ENCODE measurements around the gene DNTTIP2. TPM values are rescaled to one million over a fixed set of nuclear protein-coding genes. Genes with fewer than 3 reads are reported as not detected.

DNTTIP2 gene
- total RNA-seq, 1 donor from 2014 or later = 55.3 TPM

DNA sequence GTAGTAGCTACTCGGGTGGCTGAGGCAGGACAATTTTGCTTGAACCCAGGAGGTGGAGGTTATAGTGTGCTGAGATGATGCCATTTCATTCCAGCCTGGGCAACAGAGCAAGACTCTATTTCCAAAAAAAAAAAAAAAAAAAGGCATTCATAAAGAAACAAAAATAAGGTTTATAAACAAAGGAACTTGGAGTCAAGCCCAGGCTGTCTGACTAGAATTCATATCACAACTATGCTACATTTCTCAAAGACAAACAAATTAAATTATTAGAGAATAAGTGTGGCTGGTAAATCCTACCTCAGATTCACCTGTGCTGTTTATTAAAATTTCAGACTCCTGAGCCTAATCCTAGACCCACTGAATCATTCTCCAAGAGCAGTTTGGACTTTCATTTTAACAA is 26.0 kb upstream of the DNTTIP2 start:
- Histone ChIP-seq H3K27me3 (ENCODE audit: insufficient read depth, low read length) (no peaks in the 10 kb centered on the region), H3K27ac (ENCODE audit: low read depth, low read length) (no peak overlapping the region), H2AFZ (ENCODE audit: low read depth, low read length) (no peak overlapping the region), H3K79me2 (ENCODE audit: insufficient read depth, low read length) (peaks cover 73% of the 10 kb centered on the region), H4K20me1 (ENCODE audit: insufficient read depth, low read length) (peaks cover 48% of the 10 kb centered on the region), H3K4me1 (ENCODE audit: insufficient read depth, low read length) (peaks cover 13% of the 10 kb centered on the region), H3K9me3 (ENCODE audit: insufficient read depth, low read depth, low read length) (no peaks in the 10 kb centered on the region), H3K4me2 (ENCODE audit: low read length) (no peak overlapping the region), H3K4me3 (ENCODE audit: insufficient read depth, low read depth, low read length) (no peak overlapping the region), H3K36me3 (ENCODE audit: insufficient read depth, low read length) (peaks cover 4% of the 10 kb centered on the region), H3K9ac (ENCODE audit: low read length) (no peak overlapping the region)
- Mint-ChIP-seq H3K27ac (ENCODE audit: unreplicated experiment) (no peak overlapping the region), H3K36me3 (ENCODE audit: low read depth, unreplicated experiment) (peaks cover 1% of the 10 kb centered on the region), H3K27me3 (ENCODE audit: low read depth, unreplicated experiment) (no peaks in the 10 kb centered on the region), H3K9me3 (ENCODE audit: unreplicated experiment) (no peaks in the 10 kb centered on the region), H3K4me3 (ENCODE audit: unreplicated experiment) (no peak overlapping the region), H3K4me1 (ENCODE audit: low read depth, unreplicated experiment) (peaks cover 13% of the 10 kb centered on the region)
- TF ChIP-seq EZH2 (IDR thresholded peaks at IDR 0.05; ENCODE audit: insufficient read depth, low read length) (no peak), CTCF (IDR thresholded peaks at IDR 0.05; ENCODE audit: insufficient read depth, low read depth, low read length) (no peak)
- FAIRE-seq (no peak), DNase-seq (ENCODE audit: low read depth) (no peak)

DNA sequence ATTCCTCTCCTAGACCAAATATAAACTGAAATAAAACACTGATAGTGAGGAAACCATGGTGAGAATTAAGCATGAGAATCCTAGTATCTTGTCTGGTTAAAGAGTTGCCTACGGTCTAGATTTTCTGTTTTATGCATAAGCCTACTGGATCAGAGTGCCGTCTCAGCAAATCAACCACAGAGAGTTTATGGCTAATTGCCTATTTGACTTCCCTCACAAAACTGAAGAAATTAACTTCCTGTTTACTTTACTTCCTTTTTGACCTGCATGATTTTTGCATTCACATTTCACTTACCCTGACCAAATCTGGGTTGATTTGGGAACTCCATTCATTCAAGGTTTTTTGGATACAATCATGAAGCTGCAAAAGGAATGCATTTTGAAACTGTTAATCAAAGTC is 25.2 kb upstream of the DNTTIP2 start:
- Histone ChIP-seq H3K36me3 (ENCODE audit: insufficient read depth, low read length) (peaks cover 4% of the 10 kb centered on the region), H4K20me1 (ENCODE audit: insufficient read depth, low read length) (peaks cover 51% of the 10 kb centered on the region), H3K4me3 (ENCODE audit: insufficient read depth, low read depth, low read length) (no peak overlapping the region), H3K4me1 (ENCODE audit: insufficient read depth, low read length) (peaks cover 13% of the 10 kb centered on the region), H3K27me3 (ENCODE audit: insufficient read depth, low read length) (no peaks in the 10 kb centered on the region), H3K4me2 (ENCODE audit: low read length) (no peak overlapping the region), H2AFZ (ENCODE audit: low read depth, low read length) (no peak overlapping the region), H3K79me2 (ENCODE audit: insufficient read depth, low read length) (peaks cover 77% of the 10 kb centered on the region), H3K9ac (ENCODE audit: low read length) (no peak overlapping the region), H3K9me3 (ENCODE audit: insufficient read depth, low read depth, low read length) (no peaks in the 10 kb centered on the region), H3K27ac (ENCODE audit: low read depth, low read length) (no peak overlapping the region)
- H3K27me3 Mint-ChIP-seq (ENCODE audit: low read depth, unreplicated experiment) = no peaks in the 10 kb centered on the region
- no peak for DNase-seq (ENCODE audit: low read depth)
- H3K4me3 Mint-ChIP-seq (ENCODE audit: unreplicated experiment) = no peak overlapping the region
- H3K27ac Mint-ChIP-seq (ENCODE audit: unreplicated experiment) = no peak overlapping the region
- peaks cover 13% of the 10 kb centered on the region for H3K4me1 Mint-ChIP-seq (ENCODE audit: low read depth, unreplicated experiment)
- no peak for FAIRE-seq
- TF ChIP-seq CTCF (IDR thresholded peaks at IDR 0.05; ENCODE audit: insufficient read depth, low read depth, low read length) = no peak
- no peak for TF ChIP-seq EZH2 (IDR thresholded peaks at IDR 0.05; ENCODE audit: insufficient read depth, low read length)
- H3K36me3 Mint-ChIP-seq (ENCODE audit: low read depth, unreplicated experiment) = peaks cover 1% of the 10 kb centered on the region
- no peaks in the 10 kb centered on the region for H3K9me3 Mint-ChIP-seq (ENCODE audit: unreplicated experiment)

DNA sequence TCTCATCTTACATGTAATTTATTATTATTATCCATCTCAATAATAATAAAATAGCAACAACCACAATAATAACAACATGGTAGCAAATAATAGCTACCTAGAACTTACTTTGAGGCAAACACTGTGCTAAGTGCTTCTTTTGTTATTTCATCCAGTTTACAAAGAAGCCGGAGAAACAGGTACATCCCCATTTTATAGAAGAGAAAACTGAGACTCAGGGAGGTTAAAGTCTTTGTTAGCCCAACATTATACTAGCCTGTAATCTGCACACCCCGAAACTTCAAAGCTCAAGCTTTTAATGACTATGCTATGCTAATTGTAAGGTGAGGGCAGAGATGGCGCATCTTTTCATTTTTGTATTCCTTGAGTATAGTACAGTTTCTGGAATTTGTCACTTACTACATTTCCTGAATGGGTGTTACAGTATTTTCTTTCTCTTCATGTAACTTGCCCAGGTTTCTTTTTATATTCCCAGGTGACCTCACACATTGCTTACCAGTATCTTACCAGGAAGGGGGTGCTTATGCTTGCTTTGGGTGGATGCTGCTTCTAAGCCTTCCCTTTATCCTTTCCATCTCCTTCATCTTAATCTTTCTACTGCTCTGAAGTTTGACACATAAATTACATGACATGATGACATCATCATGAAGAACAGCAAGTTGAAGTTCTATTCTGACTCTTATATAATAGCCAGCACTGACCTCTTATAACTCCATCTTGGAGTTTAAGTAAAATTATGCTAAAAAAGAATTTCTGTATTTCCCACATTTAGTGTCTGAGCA is 21.9 kb upstream of the DNTTIP2 start:
- Mint-ChIP-seq H3K9me3 (ENCODE audit: unreplicated experiment) (no peaks in the 10 kb centered on the region), H3K36me3 (ENCODE audit: low read depth, unreplicated experiment) (peaks cover 1% of the 10 kb centered on the region), H3K27me3 (ENCODE audit: low read depth, unreplicated experiment) (no peaks in the 10 kb centered on the region), H3K27ac (ENCODE audit: unreplicated experiment) (no peak overlapping the region), H3K4me1 (ENCODE audit: low read depth, unreplicated experiment) (peaks cover 1% of the 10 kb centered on the region), H3K4me3 (ENCODE audit: unreplicated experiment) (no peak overlapping the region)
- Histone ChIP-seq H2AFZ (ENCODE audit: low read depth, low read length) (no peak overlapping the region), H3K9me3 (ENCODE audit: insufficient read depth, low read depth, low read length) (no peaks in the 10 kb centered on the region), H3K4me1 (ENCODE audit: insufficient read depth, low read length) (peaks cover 3% of the 10 kb centered on the region), H3K27ac (ENCODE audit: low read depth, low read length) (no peak overlapping the region), H3K27me3 (ENCODE audit: insufficient read depth, low read length) (no peaks in the 10 kb centered on the region), H3K36me3 (ENCODE audit: insufficient read depth, low read length) (peaks cover 14% of the 10 kb centered on the region), H3K4me2 (ENCODE audit: low read length) (no peak overlapping the region), H3K9ac (ENCODE audit: low read length) (no peak overlapping the region), H3K79me2 (ENCODE audit: insufficient read depth, low read length) (peaks cover 52% of the 10 kb centered on the region), H3K4me3 (ENCODE audit: insufficient read depth, low read depth, low read length) (no peak overlapping the region), H4K20me1 (ENCODE audit: insufficient read depth, low read length) (peaks cover 25% of the 10 kb centered on the region)
- FAIRE-seq = no peak
- no peak for DNase-seq (ENCODE audit: low read depth)
- TF ChIP-seq EZH2 (IDR thresholded peaks at IDR 0.05; ENCODE audit: insufficient read depth, low read length) (no peak), CTCF (IDR thresholded peaks at IDR 0.05; ENCODE audit: insufficient read depth, low read depth, low read length) (no peak)
